Stimulated activated CD4-positive, alpha-beta T cell treated with anti-CD3 and anti-CD28 coated beads, Interleukin-2, amount 100 ng/mL, for 4 hours (primary cell): ENCODE data around the gene L2HGDH.
"Not testable (repeated sequence)": the region's sequence is repeated elsewhere in the genome, so short reads cannot be mapped to it uniquely, and the experiment has no call there.

Experiments
- DNase-seq: peaks from one replicate; pipeline ENCODE4 v3.0.0-alpha.2; 2020; ENCODE audit warnings: low read depth

Gene L2HGDH

DNA sequence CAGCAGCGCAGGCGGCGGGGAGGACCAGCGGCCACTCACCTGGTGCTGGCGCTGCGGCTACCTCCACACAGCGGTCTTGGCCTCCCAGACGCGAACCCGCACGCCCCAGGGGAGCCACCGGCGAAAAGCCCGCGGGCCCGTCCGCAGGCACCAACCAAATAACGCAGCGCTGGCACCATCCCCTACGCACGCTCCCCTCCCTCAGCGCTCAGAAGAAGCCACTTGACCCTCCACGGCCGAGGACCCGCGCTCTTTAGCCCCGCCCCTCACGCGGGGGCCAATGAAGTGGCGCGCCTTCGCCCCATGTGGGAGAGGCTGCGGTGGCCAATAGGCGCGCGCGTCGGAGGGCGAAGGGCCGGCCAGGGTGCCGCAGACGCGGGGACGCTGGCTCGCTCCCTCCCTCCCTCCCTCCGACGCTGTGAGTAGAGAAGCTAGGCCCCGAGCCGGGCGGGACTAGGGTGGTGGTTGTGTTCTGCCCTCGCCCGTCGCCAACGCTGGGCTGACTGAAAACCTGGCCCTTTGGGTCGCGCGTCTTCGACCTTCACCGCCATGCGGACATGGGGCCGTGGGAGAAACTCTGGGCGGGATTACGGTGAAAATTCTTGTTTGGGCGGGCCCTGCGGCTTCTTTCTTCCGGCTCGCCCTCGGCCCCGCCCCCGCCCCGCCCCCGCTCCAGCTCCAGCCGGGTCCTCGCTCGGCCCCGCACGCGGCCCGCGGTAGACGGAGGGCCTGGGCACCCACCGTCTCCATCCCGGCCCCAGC, at the start of gene L2HGDH, which contains the start of gene DMAC2L:
L2HGDH (minus strand) TSS at position 258 of the 762 bp plus-strand sequence; CDS start at position 179, 79 bp downstream.
DMAC2L (plus strand) TSS at position 353 of the 762 bp plus-strand sequence. CDS start 9,164 bp downstream, outside the sequence.
- peak; percentile 81 for DNase-seq

DNA sequence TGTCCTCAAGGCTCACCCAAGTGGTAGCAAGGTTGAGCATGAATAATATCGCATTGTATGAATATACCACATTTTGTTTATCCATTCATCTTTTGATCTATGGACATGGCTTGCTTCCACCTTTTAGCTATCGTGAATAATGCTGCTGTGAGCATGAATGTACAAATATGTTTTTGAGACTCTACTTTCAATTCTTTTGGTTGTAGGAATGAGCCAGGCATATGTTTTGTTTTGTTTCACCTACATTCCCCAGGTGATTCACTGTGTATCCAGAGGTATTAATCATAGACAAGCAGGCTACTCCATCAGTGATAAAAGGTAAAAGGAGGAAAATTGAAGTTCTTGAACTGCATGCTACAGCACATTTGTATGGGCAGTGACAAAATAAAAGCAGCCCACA, 48.8 kb upstream of the L2HGDH start:
- no peak for DNase-seq

DNA sequence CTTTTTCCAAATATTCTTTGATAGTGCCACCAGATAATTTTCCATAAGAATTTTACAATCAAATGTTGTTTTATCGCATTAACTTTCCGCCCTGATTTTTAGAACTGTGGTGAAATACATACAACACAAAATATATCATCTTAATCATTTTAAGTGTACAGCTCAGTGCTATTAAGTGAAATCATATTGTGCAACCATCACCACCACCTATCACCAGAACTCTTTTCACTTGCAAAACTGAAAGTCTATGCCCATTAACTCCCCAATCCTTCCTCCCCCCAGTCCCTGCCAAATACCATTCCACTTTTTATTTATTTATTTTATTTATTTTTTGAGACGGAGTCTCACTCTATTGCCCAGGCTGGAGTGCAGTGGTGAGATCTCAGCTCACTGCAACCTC, 48.1 kb upstream of the L2HGDH start:
- no peak for DNase-seq

GRCh38 chr14:50359631-50360030, 47.6 kb upstream of the L2HGDH start:
- DNase-seq, result no peak

DNA sequence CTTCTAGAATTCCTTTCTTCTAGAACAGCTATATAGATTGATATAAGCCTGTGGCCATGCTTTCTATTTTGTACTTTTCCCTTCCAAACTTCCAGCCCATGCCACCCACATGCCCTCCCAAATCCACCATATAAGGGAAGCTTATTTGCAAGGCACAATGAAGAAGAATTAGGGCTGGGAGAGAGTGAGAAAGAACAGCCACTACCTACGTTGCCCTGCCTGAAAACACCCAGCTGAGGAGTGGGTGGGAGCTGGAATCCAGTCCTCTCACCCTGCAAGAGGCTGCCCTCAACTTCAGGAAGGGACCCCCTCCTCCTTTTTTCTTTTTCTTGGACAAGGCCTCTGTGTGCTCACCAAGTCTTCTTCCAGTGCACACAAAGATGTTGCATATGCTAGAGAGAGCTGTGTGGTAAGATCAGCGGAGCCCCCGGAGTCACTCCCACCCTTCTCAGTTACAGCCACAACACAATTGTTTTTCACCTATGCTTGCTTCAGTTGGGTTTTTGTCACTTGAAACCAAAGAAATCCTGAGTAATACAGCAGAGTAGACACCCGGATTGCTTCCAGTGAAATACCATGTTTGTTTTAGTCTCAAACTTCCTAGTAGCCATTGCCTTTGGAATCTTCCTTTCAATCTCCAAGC, 45.8 kb upstream of the L2HGDH start:
- DNase-seq, result no peak

- DNase-seq, result no peak
Measured at GRCh38 chr14:50357124-50357523, 45.1 kb upstream of the L2HGDH start.

GRCh38 chr14:50356283-50356682, 44.3 kb upstream of the L2HGDH start:
- not testable (repeated sequence) for DNase-seq

DNA sequence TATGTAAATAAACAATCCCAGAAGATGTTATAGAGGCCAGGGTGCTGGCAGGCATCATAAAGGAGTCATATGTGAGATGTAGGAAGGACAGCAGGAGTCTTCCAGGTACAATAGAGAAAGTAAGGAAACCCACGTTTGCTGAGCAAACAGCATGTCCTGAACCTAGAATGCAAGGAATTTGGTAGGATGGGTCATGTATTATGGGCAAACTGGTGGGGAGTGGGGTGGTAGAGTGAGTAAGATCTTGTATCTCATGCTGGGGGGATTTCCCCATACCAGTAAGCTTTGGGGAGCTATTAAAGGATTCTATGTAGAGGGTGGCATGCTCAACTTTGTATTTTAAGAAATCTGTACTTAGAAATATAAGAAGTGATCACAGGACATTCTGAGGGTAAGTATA, 43.7 kb upstream of the L2HGDH start:
- DNase-seq, result no peak

DNA sequence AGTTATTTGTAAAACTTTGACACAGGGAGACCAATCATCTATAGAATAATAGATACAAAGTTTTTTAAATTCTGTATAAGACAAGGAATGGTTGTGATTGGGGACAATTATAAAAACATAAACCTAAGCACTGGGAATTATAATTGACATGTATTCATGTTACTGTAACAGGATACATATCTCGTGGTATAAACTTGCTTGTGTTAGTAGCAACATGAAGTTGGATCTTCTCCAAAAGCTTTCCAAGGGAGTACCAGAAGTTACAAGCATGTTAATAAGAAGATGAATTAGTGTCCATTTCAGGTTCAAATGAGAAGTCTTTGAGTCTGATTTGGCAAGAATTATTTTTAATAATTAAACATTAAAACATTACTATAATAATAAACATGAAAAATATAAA, 42.5 kb upstream of the L2HGDH start:
- DNase-seq, result no peak

DNA sequence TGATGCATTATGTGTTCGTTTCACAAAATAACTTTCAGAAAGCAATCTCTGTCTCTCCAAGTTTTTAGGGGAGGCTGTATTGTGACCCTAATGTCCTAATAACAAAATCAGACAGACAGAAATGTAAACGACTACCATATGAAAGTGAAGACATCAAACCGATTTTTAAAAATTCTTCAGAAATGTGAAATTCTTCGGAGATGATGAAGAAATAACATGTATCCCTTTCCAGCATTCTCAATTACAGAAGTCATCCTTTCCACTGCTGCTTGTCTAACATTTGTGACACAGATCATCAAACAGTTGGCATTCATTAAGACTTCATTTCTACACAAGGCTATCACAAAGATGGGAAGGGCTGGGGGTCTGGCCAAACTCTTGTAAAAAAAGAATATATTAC, 41.1 kb upstream of the L2HGDH start:
- no peak for DNase-seq

DNA sequence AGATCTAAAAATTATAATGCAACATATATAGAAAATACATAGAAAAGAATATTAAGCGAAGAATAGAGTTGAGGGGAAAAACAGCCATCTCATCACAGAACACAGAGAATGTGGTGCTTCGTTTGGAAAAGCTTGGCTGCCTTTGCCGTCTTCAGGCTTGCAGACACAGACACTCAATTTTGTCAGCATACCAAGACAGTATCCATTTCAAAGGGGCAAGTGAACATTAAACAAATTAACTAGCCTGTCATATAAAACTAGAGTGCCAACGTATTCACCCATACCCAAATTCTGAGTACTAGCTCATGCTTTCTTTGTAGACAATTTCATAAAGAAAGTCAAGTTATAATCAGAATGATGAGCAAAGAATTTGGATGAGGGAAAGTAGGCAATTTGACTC, 40.6 kb upstream of the L2HGDH start:
- no peak for DNase-seq

DNA sequence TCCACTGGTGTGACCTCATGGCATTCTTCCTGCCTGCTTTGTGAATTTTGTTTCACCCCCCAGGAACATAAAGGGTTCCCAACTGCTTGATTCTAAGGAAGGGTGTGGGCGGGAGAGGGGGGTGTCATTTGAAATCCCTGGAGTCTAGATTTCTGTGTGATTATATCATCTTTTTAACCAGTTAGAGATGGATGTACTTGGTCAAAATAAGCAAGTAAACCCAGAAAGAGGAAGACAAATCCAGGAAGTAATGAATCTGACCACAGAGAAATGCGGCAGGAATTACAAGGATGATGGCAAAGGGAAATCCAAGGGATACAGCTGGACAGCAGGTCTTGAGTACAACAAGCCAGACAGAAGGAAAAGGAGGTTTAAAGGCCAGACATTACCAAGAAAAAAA, 38.9 kb upstream of the L2HGDH start:
- no peak for DNase-seq

DNA sequence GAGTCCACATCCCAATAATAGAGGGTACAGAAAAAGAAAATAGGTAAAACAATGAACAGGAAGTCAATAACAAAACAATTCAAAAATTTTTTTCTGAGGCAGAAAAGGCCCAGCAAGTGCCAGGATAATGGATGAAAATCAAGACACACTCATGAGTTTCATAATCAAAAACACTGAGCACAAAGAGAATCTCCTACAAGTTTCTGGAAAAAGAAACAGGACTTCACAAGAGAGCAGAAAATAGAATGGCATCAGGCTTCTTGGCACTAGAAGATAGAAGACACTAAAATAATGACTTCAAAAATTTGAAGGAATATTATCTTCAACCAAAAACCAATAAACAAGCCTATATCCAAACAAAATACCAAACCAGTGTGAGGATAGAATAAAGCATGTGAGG, 36.9 kb upstream of the L2HGDH start:
- DNase-seq, result no peak

DNA sequence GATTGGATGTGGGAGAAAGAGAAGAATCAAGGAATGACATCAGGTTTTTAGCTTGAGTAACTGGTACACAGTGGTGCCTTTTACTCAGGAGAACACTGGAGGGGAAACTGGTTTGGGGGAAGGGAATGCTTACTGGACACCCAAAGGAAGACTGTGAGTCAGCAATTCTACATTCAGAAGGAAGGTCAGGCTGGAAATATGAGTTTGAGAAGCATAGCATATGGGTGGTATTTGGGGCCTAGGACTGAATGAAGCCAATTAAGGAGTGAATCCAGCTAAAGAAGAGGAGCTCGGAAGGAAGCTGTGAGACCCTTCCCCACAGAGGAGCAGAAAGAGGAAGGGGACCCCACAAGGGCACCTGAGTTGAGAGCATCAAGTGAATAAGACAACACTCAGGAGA, 35.5 kb upstream of the L2HGDH start:
- DNase-seq, result no peak

DNA sequence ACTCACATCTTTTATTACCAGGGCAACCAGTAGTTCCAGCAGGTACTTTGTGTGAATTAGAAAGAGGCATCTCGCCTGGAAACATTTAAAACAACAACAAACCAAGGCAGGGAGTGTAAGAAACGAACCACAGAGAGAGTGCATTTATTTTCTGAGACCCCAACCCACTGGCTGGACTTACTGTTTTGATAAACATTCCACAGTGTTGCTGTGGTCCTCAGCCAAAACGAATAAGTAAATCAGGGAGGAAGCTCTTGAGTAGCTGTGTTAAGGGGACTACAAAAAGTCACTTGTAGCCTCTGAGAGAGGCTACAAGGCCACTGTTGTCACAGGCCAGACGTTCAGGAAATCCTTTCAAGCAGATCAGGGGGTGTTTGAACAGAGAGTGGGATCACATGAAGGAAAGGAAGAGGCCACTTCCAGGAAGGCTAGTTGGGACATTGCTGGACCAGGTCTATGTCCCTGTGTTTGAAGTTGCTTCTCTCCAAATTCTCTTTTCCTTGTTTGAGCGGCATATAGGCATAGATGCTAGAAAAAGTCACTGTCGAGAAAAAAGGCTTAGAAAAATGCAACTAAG, 33.9 kb upstream of the L2HGDH start:
- no peak for DNase-seq

- DNase-seq, result no peak
Measured at GRCh38 chr14:50344876-50345563, 33.0 kb upstream of the L2HGDH start.

GRCh38 chr14:50344116-50344775, 32.2 kb upstream of the L2HGDH start:
- peak; percentile 60 for DNase-seq

GRCh38 chr14:50343434-50343833, 31.4 kb upstream of the L2HGDH start:
- no peak for DNase-seq

- DNase-seq, result no peak
Measured at GRCh38 chr14:50342221-50343078, 30.4 kb upstream of the L2HGDH start.

DNA sequence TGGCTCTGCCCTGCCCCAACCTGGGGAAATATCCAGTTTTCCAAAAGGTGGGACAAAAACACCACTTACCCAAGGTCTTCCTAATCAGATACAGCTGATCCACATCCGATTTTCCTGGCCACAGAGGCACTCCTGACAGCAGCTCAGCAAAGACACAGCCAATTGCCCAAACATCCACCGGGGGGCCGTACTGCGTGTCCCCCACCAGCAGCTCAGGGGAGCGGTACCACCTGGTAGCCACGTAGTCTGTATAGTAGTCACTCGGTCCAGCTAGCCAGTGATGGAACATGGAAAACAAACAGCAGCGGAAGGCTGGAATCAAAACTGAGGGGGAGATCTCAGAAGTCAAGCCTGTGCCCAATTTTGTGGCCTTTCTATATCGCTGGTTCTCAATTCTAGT, 28.9 kb upstream of the L2HGDH start:
- no peak for DNase-seq

DNA sequence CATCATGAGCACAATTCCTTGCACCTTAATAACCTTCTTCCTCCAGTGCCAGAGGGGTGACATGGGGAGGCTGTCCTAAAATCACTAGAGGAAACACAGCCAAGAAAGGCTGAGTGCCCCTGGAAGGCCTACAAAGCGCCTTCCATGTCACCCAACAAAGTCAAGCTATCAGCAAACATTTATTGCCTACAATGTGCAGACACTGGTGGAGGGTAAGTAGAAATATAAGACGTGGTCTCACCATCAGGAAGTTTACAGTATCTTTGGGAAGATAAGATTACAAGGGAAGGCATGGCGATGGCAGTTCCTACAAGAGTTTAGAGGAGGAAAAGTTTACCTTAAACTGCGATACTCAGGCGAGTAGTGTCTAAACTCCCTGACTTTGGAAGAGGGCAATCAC, 28.0 kb upstream of the L2HGDH start:
- no peak for DNase-seq
